Ramos (cell line): Measurements from ENCODE around the gene SLC25A6.
"Not testable (repeated sequence)": the region's sequence is repeated elsewhere in the genome, so short reads cannot be mapped to it uniquely, and the experiment has no call there.

ENCODE experiments used
- in situ Hi-C: fragments of 300-500 bp; cut with MboI; formaldehyde crosslinking; loops from one replicate; pipeline ENCODE4 v1.14.3; 2022; ENCODE audit warnings: low sequenced_read_pairs; ENCODE audit not compliant: unreplicated experiment

SLC25A6 gene

DNA sequence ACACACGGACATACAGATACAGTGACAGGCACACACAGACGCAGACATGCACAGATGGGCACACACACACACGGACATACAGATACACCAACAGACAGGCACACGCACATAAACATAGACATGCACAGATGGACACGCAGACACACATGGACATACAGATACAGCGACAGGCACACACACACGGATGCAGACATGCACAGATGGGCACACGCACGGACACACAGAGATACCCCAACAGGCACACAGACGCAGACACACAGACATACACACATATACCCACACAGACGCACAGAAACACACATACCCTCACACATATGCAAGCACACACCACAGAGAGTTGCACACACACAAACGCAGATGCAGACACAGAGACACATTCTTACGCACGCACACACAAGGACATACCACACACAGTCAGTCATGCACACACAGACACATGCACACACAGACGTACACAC lies 24.4 kb upstream of the SLC25A6 start:
- in situ Hi-C loops = no loop called here

DNA sequence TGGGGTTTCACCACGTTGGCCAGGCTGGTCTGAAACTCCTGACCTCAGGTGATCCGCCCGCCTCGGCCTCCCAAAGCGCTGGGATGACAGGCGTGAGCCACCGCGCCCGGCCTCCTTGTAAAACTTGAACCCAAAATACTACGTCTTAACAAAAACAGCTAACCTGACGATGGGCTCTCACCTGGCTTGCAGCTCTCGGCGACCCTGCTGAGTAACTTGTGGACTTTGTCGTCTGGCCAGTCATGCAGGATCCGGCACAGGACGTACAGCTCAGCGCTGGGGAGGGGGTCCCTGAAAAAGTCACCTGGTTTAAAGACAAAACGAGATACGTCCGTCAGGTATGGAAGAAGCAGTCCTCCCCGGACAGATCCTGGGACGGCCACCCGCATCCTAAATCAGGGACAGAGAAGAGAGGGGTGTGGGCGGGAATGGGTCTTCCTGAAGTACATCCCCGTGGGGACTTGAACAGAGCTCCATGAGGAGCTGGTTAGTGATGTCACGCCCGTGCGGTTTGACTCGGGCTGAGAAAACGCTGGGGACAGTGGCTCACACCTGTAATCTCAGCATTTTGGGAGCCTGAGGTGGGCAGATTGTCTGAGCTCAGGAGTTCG lies 20.7 kb upstream of the SLC25A6 start:
- in situ Hi-C loops = no loop called here

- in situ Hi-C loops = no loop called here
Measured at GRCh38 chrX:1411326-1411725, 19.4 kb upstream of the SLC25A6 start.

GRCh38 chrX:1407035-1407434 lies 15.1 kb upstream of the SLC25A6 start:
- in situ Hi-C loops = no loop called here

- in situ Hi-C loops = not testable (repeated sequence)
Measured at GRCh38 chrX:1405769-1406168, 13.9 kb upstream of the SLC25A6 start.

GRCh38 chrX:1403867-1404266 lies 12.0 kb upstream of the SLC25A6 start:
- in situ Hi-C loops = not testable (repeated sequence)

DNA sequence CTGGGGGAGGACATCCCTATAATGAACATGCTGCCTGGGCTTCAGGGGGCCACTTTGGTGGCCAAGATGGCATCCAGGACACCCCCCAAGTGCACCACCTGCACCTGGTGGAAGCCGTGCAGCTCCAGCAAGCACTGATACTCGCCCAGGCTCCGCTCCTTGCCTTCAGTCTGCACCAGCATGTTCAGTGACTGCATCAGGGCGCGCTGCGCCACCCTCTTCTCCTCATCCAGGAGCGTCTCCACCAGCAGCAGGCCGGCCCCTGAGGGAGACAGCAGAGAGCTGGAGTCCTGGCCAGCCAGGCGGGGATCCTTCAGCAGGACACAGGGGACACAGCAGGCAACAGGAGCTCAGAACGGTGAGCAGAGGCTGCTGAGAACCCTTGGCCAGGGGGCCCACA lies 11.3 kb upstream of the SLC25A6 start:
- in situ Hi-C loops = no loop called here

GRCh38 chrX:1401611-1402430 lies 9.9 kb upstream of the SLC25A6 start:
- in situ Hi-C loops = no loop called here

- in situ Hi-C loops = no loop called here
Measured at GRCh38 chrX:1400742-1401471, 9.0 kb upstream of the SLC25A6 start.

DNA sequence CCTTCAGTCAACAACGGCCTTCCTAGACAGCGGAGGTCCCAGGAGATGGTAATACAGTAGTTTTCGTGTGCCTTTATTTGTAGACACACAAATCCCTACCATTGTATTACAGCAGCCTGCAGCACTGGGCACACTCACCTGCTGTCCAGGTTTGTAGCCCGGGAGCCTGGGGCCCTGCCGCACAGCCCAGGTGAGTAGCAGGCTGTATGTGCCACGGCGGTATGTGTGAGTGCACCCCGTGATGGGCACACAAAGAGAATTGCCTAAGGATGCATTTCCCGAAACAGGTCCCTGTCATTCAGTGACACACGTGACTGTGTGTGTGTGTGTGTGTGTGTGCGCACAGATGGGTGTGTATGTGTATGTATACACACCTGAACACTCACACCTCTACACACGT lies 8.1 kb upstream of the SLC25A6 start:
- in situ Hi-C loops = no loop called here

DNA sequence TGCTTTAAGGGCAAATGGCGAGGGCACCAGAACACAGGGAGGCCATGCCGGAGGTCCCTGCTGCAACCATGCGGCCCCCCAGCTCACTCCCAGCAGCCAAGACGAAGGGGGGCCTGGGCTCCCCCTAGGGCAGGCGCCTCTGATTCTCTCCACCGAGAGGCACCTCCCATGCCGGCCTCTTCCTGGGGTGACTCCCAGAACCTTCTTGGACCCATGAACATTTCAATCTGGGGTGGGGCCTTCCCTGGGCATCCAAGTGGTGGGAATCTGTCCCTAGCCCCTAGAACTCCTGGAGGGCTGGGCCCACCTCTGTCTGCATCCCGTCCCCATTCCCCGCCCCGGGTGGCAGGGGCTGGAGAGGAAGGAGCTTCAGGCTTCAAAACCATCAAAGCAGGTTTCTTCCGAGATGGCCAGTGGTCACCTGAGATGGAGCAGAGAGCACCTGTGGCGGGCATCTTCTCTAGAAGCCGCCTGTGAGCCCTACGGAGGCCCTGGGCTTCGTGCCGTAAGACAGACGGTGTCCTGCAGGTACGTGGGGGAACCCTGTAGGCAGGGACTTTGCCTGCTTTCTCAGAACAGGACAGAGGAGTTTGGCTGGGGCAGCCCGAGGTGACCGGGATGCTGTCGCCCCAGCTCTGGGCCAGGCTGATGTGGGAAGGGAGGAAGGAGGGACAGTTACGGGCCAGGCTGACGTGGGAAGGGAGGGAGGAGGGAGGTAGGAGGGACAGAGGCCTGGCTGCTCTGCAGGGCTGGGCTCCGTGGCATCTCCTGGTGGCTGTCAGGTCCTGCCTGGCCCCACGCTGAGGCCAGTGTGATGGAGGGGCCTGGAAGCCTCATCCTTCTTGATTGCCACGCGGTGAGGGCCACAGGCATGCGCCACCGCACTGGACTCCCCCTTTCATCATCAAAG lies 6.8 kb upstream of the SLC25A6 start:
- in situ Hi-C loops = no loop called here

- in situ Hi-C loops = no loop called here
Measured at GRCh38 chrX:1397441-1398270, 5.7 kb upstream of the SLC25A6 start.

GRCh38 chrX:1397001-1397400 lies 5.1 kb upstream of the SLC25A6 start:
- in situ Hi-C loops = no loop called here

- in situ Hi-C loops = no loop called here
Measured at GRCh38 chrX:1395646-1396216, 3.8 kb upstream of the SLC25A6 start.

DNA sequence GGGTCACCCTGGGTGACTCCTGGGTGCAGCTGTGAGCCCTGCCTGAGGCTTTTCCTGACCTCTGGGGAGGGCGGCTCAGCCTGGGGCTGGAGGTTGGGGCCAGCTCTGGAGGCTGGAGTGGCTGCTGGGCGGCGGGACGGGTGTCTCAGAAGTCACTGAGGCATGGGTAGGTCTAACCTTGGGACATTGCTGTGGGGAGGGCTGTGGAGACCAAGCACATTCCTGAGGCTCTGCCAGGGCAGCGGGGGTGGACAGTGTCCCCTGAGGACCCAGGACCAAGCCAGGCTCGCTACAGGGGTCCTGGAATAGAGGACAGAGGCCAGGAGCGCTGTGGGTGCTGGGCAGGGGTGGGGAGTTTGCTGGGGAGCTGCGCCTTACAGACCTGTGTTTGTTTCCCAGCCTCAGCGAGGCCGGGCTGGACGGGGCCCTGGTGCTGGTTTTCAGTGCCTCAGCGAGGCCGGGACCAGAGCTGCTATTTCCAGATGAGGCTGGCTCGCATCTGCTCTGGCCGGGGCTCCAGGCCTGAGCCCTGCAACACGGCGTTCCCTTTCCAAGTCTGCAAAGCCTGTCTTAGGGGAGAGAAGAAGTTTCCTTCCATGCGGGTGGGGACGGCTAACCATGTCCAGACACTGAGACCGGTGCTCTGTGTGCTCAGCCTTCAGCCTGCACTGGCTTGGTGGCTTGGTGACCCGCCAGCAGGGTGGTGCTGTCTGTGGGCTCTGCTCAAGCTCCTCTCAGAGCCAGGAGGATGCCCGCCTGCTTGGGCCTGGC lies 3.0 kb upstream of the SLC25A6 start:
- in situ Hi-C loops = no loop called here

- in situ Hi-C loops = no loop called here
Measured at GRCh38 chrX:1393871-1394615, 2.1 kb upstream of the SLC25A6 start.

GRCh38 chrX:1392376-1393068 lies 609 bp upstream of the SLC25A6 start:
- in situ Hi-C loops = no loop called here
